Measurements from ENCODE around the gene PCYT2. TPM values are rescaled to one million over a fixed set of nuclear protein-coding genes. Genes with fewer than 3 reads are reported as not detected.

The PCYT2 gene
- total and polyA plus RNA-seq, 9 of the 15 experiments (the other 6 are each of a cell fraction or from before 2014, with no cell fraction given): 0.92 to 134 (median 82.5) TPM

GRCh38 chr17:81871387-81872230 is 39.6 kb downstream of the PCYT2 start (continued):
- TF ChIP-seq ZNF644 (tag; IDR thresholded peaks at IDR 0.05; ENCODE audit: low read depth) (0 out of 2 replicates have a peak, but pooled peaks have one; percentile 65), ZBTB43 (CRISPR knock-in tag; IDR thresholded peaks at IDR 0.05) (no peak; the same call in none of the 2 replicates), PHB2 (IDR thresholded peaks at IDR 0.05; ENCODE audit: low read depth) (no peak), ZNF274 (IDR thresholded peaks at IDR 0.05; ENCODE audit: borderline replicate concordance, low read depth, low read length) (peak; percentile 44; the same call in 1 of the 2 replicates), LEF1 (IDR thresholded peaks at IDR 0.05) (no peak), MEIS2 (IDR thresholded peaks at IDR 0.05; ENCODE audit: partially characterized antibody) (peak; percentile 87), GABPA (tag; conservative IDR thresholded peaks at IDR 0.05; ENCODE audit: low read depth) (peak; percentile 78), FOXJ3 (CRISPR knock-in tag; IDR thresholded peaks at IDR 0.05) (no peak), KHSRP (IDR thresholded peaks at IDR 0.05) (no peak), AFF4 (CRISPR knock-in tag; IDR thresholded peaks at IDR 0.05) (peak; percentile 96), PTTG1 (tag; IDR thresholded peaks at IDR 0.05; ENCODE audit: low read depth) (no peak)
- TF ChIP-seq, protein P1, sequence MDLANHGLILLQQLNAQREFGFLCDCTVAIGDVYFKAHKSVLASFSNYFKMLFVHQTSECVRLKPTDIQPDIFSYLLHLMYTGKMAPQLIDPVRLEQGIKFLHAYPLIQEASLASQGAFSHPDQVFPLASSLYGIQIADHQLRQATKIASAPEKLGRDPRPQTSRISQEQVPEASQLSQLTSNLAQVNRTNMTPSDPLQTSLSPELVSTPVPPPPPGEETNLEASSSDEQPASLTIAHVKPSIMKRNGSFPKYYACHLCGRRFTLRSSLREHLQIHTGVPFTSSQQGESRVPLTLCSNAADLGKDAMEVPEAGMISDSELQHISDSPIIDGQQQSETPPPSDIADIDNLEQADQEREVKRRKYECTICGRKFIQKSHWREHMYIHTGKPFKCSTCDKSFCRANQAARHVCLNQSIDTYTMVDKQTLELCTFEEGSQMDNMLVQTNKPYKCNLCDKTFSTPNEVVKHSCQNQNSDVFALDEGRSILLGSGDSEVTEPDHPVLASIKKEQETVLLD (IDR thresholded peaks at IDR 0.05): peak; percentile 87
- TF ChIP-seq, protein P2, sequence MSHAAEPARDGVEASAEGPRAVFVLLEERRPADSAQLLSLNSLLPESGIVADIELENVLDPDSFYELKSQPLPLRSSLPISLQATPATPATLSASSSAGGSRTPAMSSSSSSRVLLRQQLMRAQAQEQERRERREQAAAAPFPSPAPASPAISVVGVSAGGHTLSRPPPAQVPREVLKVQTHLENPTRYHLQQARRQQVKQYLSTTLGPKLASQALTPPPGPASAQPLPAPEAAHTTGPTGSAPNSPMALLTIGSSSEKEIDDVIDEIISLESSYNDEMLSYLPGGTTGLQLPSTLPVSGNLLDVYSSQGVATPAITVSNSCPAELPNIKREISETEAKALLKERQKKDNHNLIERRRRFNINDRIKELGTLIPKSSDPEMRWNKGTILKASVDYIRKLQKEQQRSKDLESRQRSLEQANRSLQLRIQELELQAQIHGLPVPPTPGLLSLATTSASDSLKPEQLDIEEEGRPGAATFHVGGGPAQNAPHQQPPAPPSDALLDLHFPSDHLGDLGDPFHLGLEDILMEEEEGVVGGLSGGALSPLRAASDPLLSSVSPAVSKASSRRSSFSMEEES (CRISPR knock-in tag; IDR thresholded peaks at IDR 0.05): peak; percentile 97
